ENCODE data around the gene WASF2. TPM values are rescaled to one million over a fixed set of nuclear protein-coding genes. Genes with fewer than 3 reads are reported as not detected.

Gene WASF2
- total RNA-seq, 3 donors from 2014 or later: 41.6 to 93.5 (median 43.2) TPM

DNA sequence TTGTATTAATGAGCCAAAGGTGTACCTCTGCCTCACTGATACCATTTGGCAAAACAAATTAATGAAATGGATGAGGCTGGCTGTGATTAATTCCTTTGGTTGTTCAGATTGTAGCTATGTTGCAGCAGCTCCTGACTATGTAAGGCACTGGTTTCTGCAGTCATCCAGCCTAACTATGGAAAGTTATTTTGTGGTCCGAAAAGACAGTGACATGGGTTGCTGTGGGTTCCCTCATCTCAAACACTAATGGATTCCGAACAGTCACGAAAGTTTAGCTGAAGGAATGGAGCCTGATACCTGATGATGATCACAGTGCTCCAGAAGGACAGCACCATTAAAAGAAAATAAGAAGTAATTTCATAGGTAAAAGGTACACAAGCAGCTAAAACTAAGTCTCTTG lies 42.6 kb downstream of the WASF2 start:
- TF ChIP-seq POLR2A (IDR thresholded peaks at IDR 0.05) (no peak), POLR2AphosphoS5 (IDR thresholded peaks at IDR 0.05) (no peak)
- TF ChIP-seq, protein P1, sequence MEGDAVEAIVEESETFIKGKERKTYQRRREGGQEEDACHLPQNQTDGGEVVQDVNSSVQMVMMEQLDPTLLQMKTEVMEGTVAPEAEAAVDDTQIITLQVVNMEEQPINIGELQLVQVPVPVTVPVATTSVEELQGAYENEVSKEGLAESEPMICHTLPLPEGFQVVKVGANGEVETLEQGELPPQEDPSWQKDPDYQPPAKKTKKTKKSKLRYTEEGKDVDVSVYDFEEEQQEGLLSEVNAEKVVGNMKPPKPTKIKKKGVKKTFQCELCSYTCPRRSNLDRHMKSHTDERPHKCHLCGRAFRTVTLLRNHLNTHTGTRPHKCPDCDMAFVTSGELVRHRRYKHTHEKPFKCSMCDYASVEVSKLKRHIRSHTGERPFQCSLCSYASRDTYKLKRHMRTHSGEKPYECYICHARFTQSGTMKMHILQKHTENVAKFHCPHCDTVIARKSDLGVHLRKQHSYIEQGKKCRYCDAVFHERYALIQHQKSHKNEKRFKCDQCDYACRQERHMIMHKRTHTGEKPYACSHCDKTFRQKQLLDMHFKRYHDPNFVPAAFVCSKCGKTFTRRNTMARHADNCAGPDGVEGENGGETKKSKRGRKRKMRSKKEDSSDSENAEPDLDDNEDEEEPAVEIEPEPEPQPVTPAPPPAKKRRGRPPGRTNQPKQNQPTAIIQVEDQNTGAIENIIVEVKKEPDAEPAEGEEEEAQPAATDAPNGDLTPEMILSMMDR (IDR thresholded peaks at IDR 0.05): no peak
- DNase-seq (ENCODE audit: low spot score in 2 of 2): no peak
- H3K9me3 ChIP-seq: no peaks in the 10 kb centered on the region
- H3K27ac ChIP-seq: no peak overlapping the region
- H3K4me3 ChIP-seq: no peak overlapping the region
- intact Hi-C loops (cut with DNase I; ENCODE audit: low total_unique reads): no loop called here
- no peaks in the 10 kb centered on the region for H3K4me1 ChIP-seq
- H3K36me3 ChIP-seq: no peaks in the 10 kb centered on the region
- no peaks in the 10 kb centered on the region for H3K27me3 ChIP-seq

DNA sequence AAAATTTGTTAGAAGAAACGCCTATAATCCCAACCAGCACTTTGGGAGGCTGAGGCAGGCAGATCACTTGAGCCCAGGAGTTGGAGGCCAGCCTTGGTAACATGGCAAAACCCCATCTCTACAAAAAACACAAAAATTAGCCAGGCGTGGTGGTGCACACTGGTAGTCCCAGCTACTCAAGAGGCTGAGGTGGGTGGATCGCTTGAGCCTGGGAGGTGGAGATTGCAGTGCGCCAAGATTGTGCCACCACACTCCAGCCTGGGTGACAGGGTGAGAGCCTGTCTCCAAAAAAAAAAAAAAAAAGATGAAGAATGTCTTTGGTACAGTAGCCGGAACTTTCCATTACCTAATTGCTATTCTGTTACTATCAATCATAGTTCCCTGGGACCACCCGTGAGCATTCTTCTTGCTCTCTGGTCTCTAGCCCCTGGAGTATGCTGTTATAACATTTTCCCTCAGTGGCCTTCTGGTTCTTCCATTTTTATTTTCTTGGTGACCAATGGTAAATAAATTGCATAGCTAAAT lies 43.4 kb downstream of the WASF2 start:
- no peak overlapping the region for H3K27ac ChIP-seq

DNA sequence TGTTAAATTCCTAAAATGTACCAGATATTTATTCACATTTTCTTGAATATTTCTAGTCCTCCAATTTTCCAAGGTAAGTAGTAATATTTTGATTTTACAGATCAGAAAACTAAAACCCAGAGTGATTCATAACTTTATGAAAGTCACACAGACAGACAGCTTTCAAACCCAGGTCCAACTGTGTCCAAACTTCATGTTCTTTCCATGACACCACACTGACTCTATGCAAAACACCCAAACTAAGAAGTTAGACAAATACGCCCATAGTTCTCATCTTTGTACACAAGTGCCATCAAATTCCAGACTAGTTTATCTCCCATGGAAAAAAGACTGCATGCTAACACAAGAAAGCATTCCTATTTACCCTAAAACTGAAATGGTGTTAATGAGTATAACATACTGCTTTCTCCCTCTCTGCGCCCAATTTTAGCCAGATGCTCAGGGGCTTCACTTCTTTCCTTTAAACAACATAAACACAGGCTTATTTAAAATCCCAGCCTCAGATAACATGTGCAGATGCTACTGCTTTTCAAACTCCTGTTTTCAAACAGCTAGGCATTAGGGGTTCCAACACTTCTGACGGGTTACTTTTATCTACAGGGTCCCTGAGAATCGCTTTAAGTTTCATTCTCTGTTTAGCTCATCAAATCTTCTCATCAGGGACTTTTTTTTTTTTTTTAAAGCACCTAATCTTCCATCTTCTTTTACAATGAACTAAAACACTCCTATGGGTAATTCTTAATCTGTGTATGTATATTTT lies 44.6 kb downstream of the WASF2 start:
- intact Hi-C loops (cut with DNase I; ENCODE audit: low total_unique reads): no loop called here
- H3K27ac ChIP-seq: peak overlapping the region; percentile 3 to 58
- H3K27me3 ChIP-seq: no peaks in the 10 kb centered on the region
- TF ChIP-seq POLR2AphosphoS5 (IDR thresholded peaks at IDR 0.05) (no peak), POLR2A (IDR thresholded peaks at IDR 0.05) (no peak)
- TF ChIP-seq, protein P1 (IDR thresholded peaks at IDR 0.05): no peak
- H3K9me3 ChIP-seq: no peaks in the 10 kb centered on the region
- no peak for DNase-seq (ENCODE audit: low spot score in 2 of 2)
- H3K36me3 ChIP-seq: no peaks in the 10 kb centered on the region
- H3K4me1 ChIP-seq: no peaks in the 10 kb centered on the region
- H3K4me3 ChIP-seq: no peak overlapping the region

More for the DNA sequence above, 43.4 kb downstream of the WASF2 start:
- Histone ChIP-seq H3K9me3 (no peaks in the 10 kb centered on the region), H3K4me3 (no peak overlapping the region), H3K27me3 (no peaks in the 10 kb centered on the region), H3K36me3 (no peaks in the 10 kb centered on the region), H3K4me1 (no peaks in the 10 kb centered on the region)
- DNase-seq (ENCODE audit: low spot score in 2 of 2): no peak
- intact Hi-C loops (cut with DNase I; ENCODE audit: low total_unique reads): no loop called here
- no peak for TF ChIP-seq POLR2A (IDR thresholded peaks at IDR 0.05)
- no peak for TF ChIP-seq POLR2AphosphoS5 (IDR thresholded peaks at IDR 0.05)
- TF ChIP-seq, protein P1 (IDR thresholded peaks at IDR 0.05): no peak

DNA sequence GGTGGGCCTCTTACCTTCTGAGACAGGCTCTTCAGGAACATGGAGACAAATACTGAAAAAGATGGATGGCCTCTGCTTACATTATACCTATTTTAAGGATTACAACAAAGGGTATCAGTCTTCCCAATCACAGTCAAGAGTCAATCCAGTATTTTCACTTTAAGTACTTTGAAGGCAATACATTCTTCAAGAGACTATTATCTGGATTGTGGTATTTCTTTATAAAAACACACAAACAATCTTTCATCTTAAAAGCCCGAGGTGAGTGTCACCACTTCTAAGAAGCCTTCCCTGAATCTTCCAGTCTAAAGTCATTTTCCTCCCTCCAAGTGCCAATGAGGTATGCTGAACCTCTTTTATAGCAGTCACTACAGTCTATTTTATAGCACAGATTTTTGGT lies 45.3 kb downstream of the WASF2 start:
- no peaks in the 10 kb centered on the region for H3K9me3 ChIP-seq
- H3K4me3 ChIP-seq: no peak overlapping the region
- no peaks in the 10 kb centered on the region for H3K27me3 ChIP-seq
- TF ChIP-seq POLR2A (IDR thresholded peaks at IDR 0.05) (no peak), POLR2AphosphoS5 (IDR thresholded peaks at IDR 0.05) (no peak)
- TF ChIP-seq, protein P1 (IDR thresholded peaks at IDR 0.05): no peak
- H3K36me3 ChIP-seq: no peaks in the 10 kb centered on the region
- intact Hi-C loops (cut with DNase I; ENCODE audit: low total_unique reads): no loop called here
- no peak for DNase-seq (ENCODE audit: low spot score in 2 of 2)
- H3K4me1 ChIP-seq: no peaks in the 10 kb centered on the region
- H3K27ac ChIP-seq: peak overlapping the region in 1 of 2 donors; percentile 38

DNA sequence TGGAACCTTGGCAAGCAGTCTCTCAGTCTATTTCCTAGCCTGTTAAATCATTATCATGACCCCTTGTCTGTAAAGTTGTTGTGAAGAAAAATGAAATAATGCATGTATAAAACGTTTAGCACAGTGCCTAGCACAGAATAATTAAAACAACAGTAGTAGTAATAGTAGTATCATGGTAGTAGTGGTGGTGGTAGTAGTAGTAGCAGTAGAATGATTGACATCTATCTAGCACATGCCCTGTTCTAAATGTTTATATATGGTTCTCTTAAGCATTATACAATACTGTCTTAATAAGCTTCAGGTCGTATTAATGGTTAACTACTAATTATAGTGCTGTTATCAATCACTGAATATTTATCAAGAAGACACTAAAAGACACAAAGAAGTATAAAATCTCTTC lies 50.8 kb downstream of the WASF2 start:
- no peak for DNase-seq (ENCODE audit: low spot score in 2 of 2)
- Histone ChIP-seq H3K9me3 (no peaks in the 10 kb centered on the region), H3K4me1 (peaks cover 16 to 25% of the 10 kb centered on the region in 2 donors), H3K27ac (peak overlapping the region; percentile 21 to 36), H3K4me3 (no peak overlapping the region), H3K36me3 (no peaks in the 10 kb centered on the region), H3K27me3 (no peaks in the 10 kb centered on the region)
- intact Hi-C loops (cut with DNase I; ENCODE audit: low total_unique reads): no loop called here
- TF ChIP-seq POLR2AphosphoS5 (IDR thresholded peaks at IDR 0.05): no peak

Data from breast epithelium (tissue), 4 donors.